ENCODE results near the gene GNAL.

GRCh38 chr18:11747286-11747685 lies 58.2 kb downstream of the GNAL start:
- no peak for TF ChIP-seq CTCF (IDR thresholded peaks at IDR 0.05)
- no peak for TF ChIP-seq POLR2A (IDR thresholded peaks at IDR 0.05)

Data from body of pancreas (tissue), 4 donors.